Parathyroid adenoma (tissue), 2 donors: ENCODE results near the gene PDE8B.

Experiments
- H2AFZ ChIP-seq: fragments of 300-600 bp; sonication (generic); one replicate; pipeline ENCODE4 v1.7.0; 2017; ENCODE audit warnings: antibody characterized with exemption, mild to moderate bottlenecking
- H3K27ac ChIP-seq: fragments of 300-600 bp; sonication (generic); one replicate; pipeline ENCODE4 v1.7.0; 2017
- H3K27me3 ChIP-seq: fragments of 300-600 bp; sonication (generic); one replicate; pipeline ENCODE4 v1.7.0; 2017; ENCODE audit warnings: low read length; ENCODE audit not compliant: control insufficient read depth, insufficient read depth
- H3K36me3 ChIP-seq: fragments of 300-600 bp; sonication (generic); one replicate; pipeline ENCODE4 v1.7.0; 2017; ENCODE audit warnings: low read length; ENCODE audit not compliant: control insufficient read depth, insufficient read depth
- H3K4me1 ChIP-seq: fragments of 300-600 bp; sonication (generic); one replicate; pipeline ENCODE4 v1.7.0; 2017; ENCODE audit warnings: control low read depth
- H3K4me2 ChIP-seq: fragments of 300-600 bp; sonication (generic); one replicate; pipeline ENCODE4 v1.7.0; 2017; ENCODE audit warnings: low read length
- H3K4me3 ChIP-seq: fragments of 300-600 bp; sonication (generic); one replicate; pipeline ENCODE4 v1.7.0; 2017; ENCODE audit warnings: low read depth, low read length
- H3K79me2 ChIP-seq: fragments of 300-600 bp; sonication (generic); one replicate; pipeline ENCODE4 v1.7.0; 2017; ENCODE audit warnings: control low read depth
- H3K9ac ChIP-seq: fragments of 300-600 bp; sonication (generic); one replicate; pipeline ENCODE4 v1.7.0; 2017; ENCODE audit warnings: mild to moderate bottlenecking
- H3K9me3 ChIP-seq: fragments of 300-600 bp; sonication (generic); one replicate; pipeline ENCODE4 v1.7.0; 2017; ENCODE audit warnings: low read length; ENCODE audit not compliant: control insufficient read depth
- CTCF ChIP-seq: fragments of 300-600 bp; sonication (generic); IDR thresholded peaks from one replicate; pipeline ENCODE4 v1.7.0; 2017; ENCODE audit warnings: antibody characterized with exemption, mild to moderate bottlenecking
- donor health status: primary hyperparathyroidism.

PDE8B gene

GRCh38 chr5:77424921-77425320 is 214.4 kb downstream of the PDE8B start:
- Histone ChIP-seq H3K4me1 (no peaks in the 10 kb centered on the region), H3K79me2 (no peaks in the 10 kb centered on the region), H3K36me3 (no peaks in the 10 kb centered on the region), H3K27me3 (no peaks in the 10 kb centered on the region), H3K9me3 (no peaks in the 10 kb centered on the region), H3K4me2 (no peak overlapping the region), H3K27ac (no peak overlapping the region), H3K9ac (no peak overlapping the region), H2AFZ (no peak overlapping the region), H3K4me3 (no peak overlapping the region)
- no peak for TF ChIP-seq CTCF

DNA sequence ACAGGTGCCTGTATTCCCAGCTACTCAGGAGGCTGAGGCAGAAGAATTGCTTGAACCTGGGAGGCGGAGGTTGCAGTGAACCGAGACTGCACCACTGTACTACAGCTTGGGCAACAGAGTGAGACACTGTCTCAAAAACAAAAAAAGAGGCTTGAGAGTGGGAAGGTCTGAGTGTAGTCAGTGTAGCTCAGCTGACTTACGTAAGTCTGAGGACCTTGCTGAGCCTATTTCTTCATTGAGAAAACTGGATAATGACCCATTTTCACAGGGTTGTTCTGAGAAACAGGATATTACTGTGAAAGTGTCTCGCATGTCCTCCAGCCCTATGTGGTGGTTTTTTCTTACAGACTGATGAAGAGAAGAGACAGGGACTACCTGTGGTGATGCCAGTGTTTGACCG is 214.9 kb downstream of the PDE8B start:
- no peaks in the 10 kb centered on the region for H3K27me3 ChIP-seq
- no peak overlapping the region for H3K4me3 ChIP-seq
- H2AFZ ChIP-seq: no peak overlapping the region
- no peak for TF ChIP-seq CTCF
- H3K9ac ChIP-seq: no peak overlapping the region
- H3K27ac ChIP-seq: no peak overlapping the region
- H3K79me2 ChIP-seq: no peaks in the 10 kb centered on the region
- H3K4me2 ChIP-seq: no peak overlapping the region
- H3K36me3 ChIP-seq: no peaks in the 10 kb centered on the region
- H3K9me3 ChIP-seq: no peaks in the 10 kb centered on the region
- no peaks in the 10 kb centered on the region for H3K4me1 ChIP-seq

GRCh38 chr5:77425998-77426659 is 215.6 kb downstream of the PDE8B start:
- H3K36me3 ChIP-seq: no peaks in the 10 kb centered on the region
- TF ChIP-seq CTCF: no peak
- no peak overlapping the region for H3K4me2 ChIP-seq
- H3K27me3 ChIP-seq: no peaks in the 10 kb centered on the region
- H2AFZ ChIP-seq: no peak overlapping the region
- H3K4me3 ChIP-seq: no peak overlapping the region
- no peaks in the 10 kb centered on the region for H3K4me1 ChIP-seq
- no peak overlapping the region for H3K9ac ChIP-seq
- no peaks in the 10 kb centered on the region for H3K9me3 ChIP-seq
- H3K79me2 ChIP-seq: no peaks in the 10 kb centered on the region
- H3K27ac ChIP-seq: no peak overlapping the region

GRCh38 chr5:77426670-77427069 is 216.2 kb downstream of the PDE8B start:
- H3K4me3 ChIP-seq: no peak overlapping the region
- H3K79me2 ChIP-seq: no peaks in the 10 kb centered on the region
- no peaks in the 10 kb centered on the region for H3K27me3 ChIP-seq
- H3K9ac ChIP-seq: no peak overlapping the region
- H3K4me2 ChIP-seq: no peak overlapping the region
- H2AFZ ChIP-seq: no peak overlapping the region
- no peaks in the 10 kb centered on the region for H3K9me3 ChIP-seq
- H3K27ac ChIP-seq: no peak overlapping the region
- no peaks in the 10 kb centered on the region for H3K4me1 ChIP-seq
- no peaks in the 10 kb centered on the region for H3K36me3 ChIP-seq
- no peak for TF ChIP-seq CTCF

DNA sequence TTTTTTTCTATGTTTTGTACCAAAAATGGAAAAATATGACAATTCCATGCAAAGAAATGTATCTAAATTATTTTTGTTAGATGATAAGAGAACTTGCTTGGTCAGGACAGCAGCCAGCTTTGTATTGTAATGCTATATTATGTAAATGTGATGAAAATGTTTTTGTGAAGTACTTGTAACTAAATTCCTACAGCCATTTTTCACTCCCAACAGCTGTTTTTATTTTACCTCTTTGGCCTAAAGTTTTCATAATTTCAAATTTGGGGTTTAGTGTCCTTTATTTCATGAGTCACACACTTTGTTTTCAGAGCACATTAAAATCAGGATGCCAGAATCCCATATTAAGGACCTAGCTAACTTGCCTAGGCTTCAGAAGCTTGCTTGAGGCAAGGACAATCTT is 217.5 kb downstream of the PDE8B start:
- Histone ChIP-seq H3K27me3 (no peaks in the 10 kb centered on the region), H3K4me3 (no peak overlapping the region), H2AFZ (no peak overlapping the region), H3K27ac (no peak overlapping the region), H3K4me2 (no peak overlapping the region), H3K79me2 (no peaks in the 10 kb centered on the region), H3K9ac (no peak overlapping the region), H3K4me1 (no peaks in the 10 kb centered on the region), H3K36me3 (no peaks in the 10 kb centered on the region), H3K9me3 (no peaks in the 10 kb centered on the region)
- no peak for TF ChIP-seq CTCF
